ENCODE measurements around the gene GSTA5. TPM values are rescaled to one million over a fixed set of nuclear protein-coding genes. Genes with fewer than 3 reads are reported as not detected.

Gene GSTA5
- not detected for total RNA-seq
- not detected for polyA plus RNA-seq

DNA sequence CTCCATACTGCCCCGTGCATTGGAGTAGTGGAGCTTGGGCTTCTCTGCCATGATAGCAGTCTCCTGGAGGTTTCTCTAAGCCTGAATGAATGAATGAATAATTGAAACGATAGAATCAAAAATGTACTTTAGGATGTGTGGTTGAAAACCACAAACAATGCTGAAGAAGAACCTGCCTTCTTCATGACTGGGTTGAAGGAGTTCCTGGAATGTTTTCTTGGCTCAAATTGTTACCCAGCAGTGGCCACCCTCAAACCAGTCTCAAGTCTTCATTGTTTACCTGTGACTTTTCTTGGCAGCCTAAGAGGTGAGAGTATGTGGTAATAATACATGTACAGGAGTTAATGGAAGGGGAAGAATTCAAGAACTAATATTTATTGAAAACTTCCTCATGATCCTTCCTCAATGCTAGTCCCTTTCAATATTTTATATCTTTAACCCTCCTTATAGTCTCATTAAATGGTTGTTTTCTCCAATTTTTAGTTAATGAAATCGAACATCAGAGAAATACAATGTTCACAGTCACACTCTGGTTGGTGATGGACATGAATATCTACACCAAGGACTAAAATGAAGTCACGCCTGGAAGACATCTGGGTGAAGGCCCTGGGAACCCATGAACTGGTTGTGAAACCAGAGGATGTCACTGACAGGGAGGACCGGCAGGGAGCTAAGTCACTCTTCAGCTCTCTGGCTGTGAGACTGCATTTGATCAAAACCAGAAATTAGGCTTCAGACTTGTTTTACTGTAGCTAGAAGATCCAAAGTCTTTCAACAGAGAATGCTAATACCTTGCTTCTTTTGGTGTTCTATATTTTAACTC is at the start of gene GSTA5:
TSS of gene GSTA5 (minus strand) at position 51 of the 823 bp plus-strand sequence.
- no peak for TF ChIP-seq RAD21 (IDR thresholded peaks at IDR 0.05)
- no peak for TF ChIP-seq NR2F2 (IDR thresholded peaks at IDR 0.05)
- TF ChIP-seq SP1 (IDR thresholded peaks at IDR 0.05) = no peak
- no peak for TF ChIP-seq TAF1 (conservative IDR thresholded peaks at IDR 0.05)
- TF ChIP-seq GABPA (IDR thresholded peaks at IDR 0.05 in 1 of 2, conservative IDR thresholded peaks at IDR 0.05 in 1 of 2) = no peak
- TF ChIP-seq, protein P1, sequence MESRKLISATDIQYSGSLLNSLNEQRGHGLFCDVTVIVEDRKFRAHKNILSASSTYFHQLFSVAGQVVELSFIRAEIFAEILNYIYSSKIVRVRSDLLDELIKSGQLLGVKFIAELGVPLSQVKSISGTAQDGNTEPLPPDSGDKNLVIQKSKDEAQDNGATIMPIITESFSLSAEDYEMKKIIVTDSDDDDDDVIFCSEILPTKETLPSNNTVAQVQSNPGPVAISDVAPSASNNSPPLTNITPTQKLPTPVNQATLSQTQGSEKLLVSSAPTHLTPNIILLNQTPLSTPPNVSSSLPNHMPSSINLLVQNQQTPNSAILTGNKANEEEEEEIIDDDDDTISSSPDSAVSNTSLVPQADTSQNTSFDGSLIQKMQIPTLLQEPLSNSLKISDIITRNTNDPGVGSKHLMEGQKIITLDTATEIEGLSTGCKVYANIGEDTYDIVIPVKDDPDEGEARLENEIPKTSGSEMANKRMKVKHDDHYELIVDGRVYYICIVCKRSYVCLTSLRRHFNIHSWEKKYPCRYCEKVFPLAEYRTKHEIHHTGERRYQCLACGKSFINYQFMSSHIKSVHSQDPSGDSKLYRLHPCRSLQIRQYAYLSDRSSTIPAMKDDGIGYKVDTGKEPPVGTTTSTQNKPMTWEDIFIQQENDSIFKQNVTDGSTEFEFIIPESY (IDR thresholded peaks at IDR 0.05) = no peak
- no peaks in the 10 kb centered on the region for H3K27me3 ChIP-seq (ENCODE audit: control insufficient read depth in 4 of 4, insufficient read depth in 4 of 4, low read length in 3 of 4)
- WGBS = 89% methylated on average over 5 of the region's 5 CpGs
- DNase-seq (ENCODE audit: low spot score) = no peak
- no peaks in the 10 kb centered on the region for H3K9me3 ChIP-seq (ENCODE audit: control insufficient read depth in 4 of 4, low read length in 3 of 4)
- H3K4me1 ChIP-seq (ENCODE audit: control insufficient read depth in 4 of 4, insufficient read depth in 4 of 4, low read length in 3 of 4) = no peaks in the 10 kb centered on the region
- H3K4me3 ChIP-seq (ENCODE audit: low read depth in 1 of 3, low read length in 3 of 3) = no peak within 1 kb of the TSS
- H3K27ac ChIP-seq (ENCODE audit: low read depth in 1 of 2, low read length in 2 of 2) = no peak within 1 kb of the TSS
- no peak within 1 kb of the TSS for H3K9ac ChIP-seq (ENCODE audit: low read depth in 1 of 2, low read length in 2 of 2)
- no peaks in the 10 kb centered on the region for H3K36me3 ChIP-seq (ENCODE audit: control insufficient read depth in 4 of 4, insufficient read depth in 3 of 4, low read depth in 1 of 4, low read length in 3 of 4)

DNA sequence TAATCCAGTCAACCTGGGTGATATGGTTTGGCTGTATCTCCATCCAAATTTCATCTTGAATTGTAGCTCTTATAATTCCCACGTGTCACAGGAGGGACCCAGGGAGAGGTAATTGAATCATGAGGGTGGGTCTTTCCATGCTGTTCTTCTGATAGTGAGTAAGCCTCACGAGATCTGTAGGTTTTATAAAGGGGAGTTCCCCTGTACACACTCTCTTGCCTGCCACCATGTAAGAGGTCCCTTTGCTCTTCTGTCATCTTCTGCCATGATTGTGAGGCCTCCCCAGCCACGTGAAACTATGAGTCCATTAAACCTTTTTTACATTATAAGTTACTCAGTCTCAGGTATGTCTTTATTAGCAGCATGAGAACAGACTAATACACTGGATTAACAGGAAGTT is 49.4 kb upstream of the GSTA5 start:
- H3K4me1 ChIP-seq (ENCODE audit: control insufficient read depth in 4 of 4, insufficient read depth in 4 of 4, low read length in 3 of 4) = no peaks in the 10 kb centered on the region
- H3K36me3 ChIP-seq (ENCODE audit: control insufficient read depth in 4 of 4, insufficient read depth in 3 of 4, low read depth in 1 of 4, low read length in 3 of 4) = no peaks in the 10 kb centered on the region
- no peaks in the 10 kb centered on the region for H3K27me3 ChIP-seq (ENCODE audit: control insufficient read depth in 4 of 4, insufficient read depth in 4 of 4, low read length in 3 of 4)
- 90% methylated on average over 3 of the region's 3 CpGs for WGBS
- no peak overlapping the region for H3K4me3 ChIP-seq (ENCODE audit: low read depth in 1 of 3, low read length in 3 of 3)
- no peak for TF ChIP-seq JUND (IDR thresholded peaks at IDR 0.05)
- no peak for TF ChIP-seq TAF1 (conservative IDR thresholded peaks at IDR 0.05)
- no peak for TF ChIP-seq SP1 (IDR thresholded peaks at IDR 0.05)
- TF ChIP-seq FOXA2 (IDR thresholded peaks at IDR 0.05) = no peak
- no peak for TF ChIP-seq RXRA (IDR thresholded peaks at IDR 0.05)
- TF ChIP-seq FOXA1 (IDR thresholded peaks at IDR 0.05) = no peak
- TF ChIP-seq EGR1 (IDR thresholded peaks at IDR 0.05; ENCODE audit: low read depth in 2 of 2) = no peak
- TF ChIP-seq HNF4A (conservative IDR thresholded peaks at IDR 0.05) = no peak
- TF ChIP-seq, protein P2, sequence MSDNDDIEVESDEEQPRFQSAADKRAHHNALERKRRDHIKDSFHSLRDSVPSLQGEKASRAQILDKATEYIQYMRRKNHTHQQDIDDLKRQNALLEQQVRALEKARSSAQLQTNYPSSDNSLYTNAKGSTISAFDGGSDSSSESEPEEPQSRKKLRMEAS (IDR thresholded peaks at IDR 0.05) = no peak
- TF ChIP-seq, protein P1 (IDR thresholded peaks at IDR 0.05) = no peak
- TF ChIP-seq NR2F2 (IDR thresholded peaks at IDR 0.05) = no peak
- TF ChIP-seq GABPA (IDR thresholded peaks at IDR 0.05 in 1 of 2, conservative IDR thresholded peaks at IDR 0.05 in 1 of 2) = no peak
- no peak for TF ChIP-seq YY1 (IDR thresholded peaks at IDR 0.05)
- TF ChIP-seq HNF4G (IDR thresholded peaks at IDR 0.05) = no peak
- TF ChIP-seq, protein P3, sequence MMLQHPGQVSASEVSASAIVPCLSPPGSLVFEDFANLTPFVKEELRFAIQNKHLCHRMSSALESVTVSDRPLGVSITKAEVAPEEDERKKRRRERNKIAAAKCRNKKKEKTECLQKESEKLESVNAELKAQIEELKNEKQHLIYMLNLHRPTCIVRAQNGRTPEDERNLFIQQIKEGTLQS (IDR thresholded peaks at IDR 0.05) = no peak
- TF ChIP-seq, protein P4, sequence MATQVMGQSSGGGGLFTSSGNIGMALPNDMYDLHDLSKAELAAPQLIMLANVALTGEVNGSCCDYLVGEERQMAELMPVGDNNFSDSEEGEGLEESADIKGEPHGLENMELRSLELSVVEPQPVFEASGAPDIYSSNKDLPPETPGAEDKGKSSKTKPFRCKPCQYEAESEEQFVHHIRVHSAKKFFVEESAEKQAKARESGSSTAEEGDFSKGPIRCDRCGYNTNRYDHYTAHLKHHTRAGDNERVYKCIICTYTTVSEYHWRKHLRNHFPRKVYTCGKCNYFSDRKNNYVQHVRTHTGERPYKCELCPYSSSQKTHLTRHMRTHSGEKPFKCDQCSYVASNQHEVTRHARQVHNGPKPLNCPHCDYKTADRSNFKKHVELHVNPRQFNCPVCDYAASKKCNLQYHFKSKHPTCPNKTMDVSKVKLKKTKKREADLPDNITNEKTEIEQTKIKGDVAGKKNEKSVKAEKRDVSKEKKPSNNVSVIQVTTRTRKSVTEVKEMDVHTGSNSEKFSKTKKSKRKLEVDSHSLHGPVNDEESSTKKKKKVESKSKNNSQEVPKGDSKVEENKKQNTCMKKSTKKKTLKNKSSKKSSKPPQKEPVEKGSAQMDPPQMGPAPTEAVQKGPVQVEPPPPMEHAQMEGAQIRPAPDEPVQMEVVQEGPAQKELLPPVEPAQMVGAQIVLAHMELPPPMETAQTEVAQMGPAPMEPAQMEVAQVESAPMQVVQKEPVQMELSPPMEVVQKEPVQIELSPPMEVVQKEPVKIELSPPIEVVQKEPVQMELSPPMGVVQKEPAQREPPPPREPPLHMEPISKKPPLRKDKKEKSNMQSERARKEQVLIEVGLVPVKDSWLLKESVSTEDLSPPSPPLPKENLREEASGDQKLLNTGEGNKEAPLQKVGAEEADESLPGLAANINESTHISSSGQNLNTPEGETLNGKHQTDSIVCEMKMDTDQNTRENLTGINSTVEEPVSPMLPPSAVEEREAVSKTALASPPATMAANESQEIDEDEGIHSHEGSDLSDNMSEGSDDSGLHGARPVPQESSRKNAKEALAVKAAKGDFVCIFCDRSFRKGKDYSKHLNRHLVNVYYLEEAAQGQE (IDR thresholded peaks at IDR 0.05) = no peak
- no peak overlapping the region for H3K27ac ChIP-seq (ENCODE audit: low read depth in 1 of 2, low read length in 2 of 2)
- DNase-seq (ENCODE audit: low spot score) = no peak
- no peak overlapping the region for H3K9ac ChIP-seq (ENCODE audit: low read depth in 1 of 2, low read length in 2 of 2)
- no peaks in the 10 kb centered on the region for H3K9me3 ChIP-seq (ENCODE audit: control insufficient read depth in 4 of 4, low read length in 3 of 4)
